Endothelial cell (in vitro differentiated cells): ENCODE measurements around the gene ARID1B. TPM values are rescaled to one million over a fixed set of nuclear protein-coding genes. Genes with fewer than 3 reads are reported as not detected.

Source experiments
- DNase-seq: peaks from one replicate; pipeline ENCODE4 v3.0.0; 2021; ENCODE audit warnings: low spot score
- H3K27ac Mint-ChIP-seq: one replicate; pipeline ENCODE4 v1.8.0; 2021; ENCODE audit warnings: mixed read lengths, inconsistent platforms; ENCODE audit not compliant: unreplicated experiment
- H3K27me3 Mint-ChIP-seq: one replicate; pipeline ENCODE4 v1.8.0; 2021; ENCODE audit warnings: mild to moderate bottlenecking, moderate library complexity, mixed read lengths, inconsistent platforms; ENCODE audit not compliant: unreplicated experiment
- H3K36me3 Mint-ChIP-seq: one replicate; pipeline ENCODE4 v1.8.0; 2021; ENCODE audit warnings: mild to moderate bottlenecking, low read depth, mixed read lengths, inconsistent platforms; ENCODE audit not compliant: unreplicated experiment
- H3K4me1 Mint-ChIP-seq: one replicate; pipeline ENCODE4 v1.8.0; 2021; ENCODE audit warnings: mild to moderate bottlenecking, mixed read lengths, inconsistent platforms; ENCODE audit not compliant: unreplicated experiment
- H3K4me3 Mint-ChIP-seq: one replicate; pipeline ENCODE4 v1.8.0; 2021; ENCODE audit warnings: mild to moderate bottlenecking, mixed read lengths, inconsistent platforms; ENCODE audit not compliant: unreplicated experiment
- H3K9me3 Mint-ChIP-seq: one replicate; pipeline ENCODE4 v1.8.0; 2021; ENCODE audit warnings: mixed read lengths, inconsistent platforms; ENCODE audit not compliant: unreplicated experiment
- CTCF ChIP-seq: fragments of 200-600 bp; sonication (generic); IDR thresholded peaks from one replicate; pipeline ENCODE4 v1.5.0; 2021; ENCODE audit warnings: antibody characterized with exemption; ENCODE audit not compliant: unreplicated experiment
- total RNA-seq: library from RNA; stranded (reverse); fragmentation: NEBNext Ultra II Directional; extraction: Animal tissue kit (Norgen Biotek cat#: 25700); gene quantifications from one replicate; pipeline ENCODE4 v1.2.1, GENCODE V29; 2021; ENCODE audit not compliant: unreplicated experiment

The ARID1B gene
- total RNA-seq, 1 donor from 2014 or later = 104 TPM

- no peak overlapping the region for H3K4me3 Mint-ChIP-seq
- H3K9me3 Mint-ChIP-seq = no peaks in the 10 kb centered on the region
- TF ChIP-seq CTCF = no peak
- H3K4me1 Mint-ChIP-seq = peaks cover 10% of the 10 kb centered on the region
- H3K27me3 Mint-ChIP-seq = peaks cover 4% of the 10 kb centered on the region
- no peak overlapping the region for H3K27ac Mint-ChIP-seq
- no peak for DNase-seq
- no peaks in the 10 kb centered on the region for H3K36me3 Mint-ChIP-seq
Observed at GRCh38 chr6:156814036-156814581, 36.9 kb downstream of the ARID1B start.

GRCh38 chr6:156816505-156816904 lies 39.3 kb downstream of the ARID1B start:
- Mint-ChIP-seq H3K27ac (no peak overlapping the region), H3K9me3 (no peaks in the 10 kb centered on the region), H3K4me1 (peaks cover 16% of the 10 kb centered on the region), H3K4me3 (no peak overlapping the region), H3K36me3 (no peaks in the 10 kb centered on the region), H3K27me3 (peaks cover 4% of the 10 kb centered on the region)
- no peak for TF ChIP-seq CTCF
- DNase-seq = no peak

- Mint-ChIP-seq H3K27me3 (no peaks in the 10 kb centered on the region), H3K4me3 (no peak overlapping the region), H3K27ac (no peak overlapping the region), H3K4me1 (peaks cover 22% of the 10 kb centered on the region), H3K9me3 (no peaks in the 10 kb centered on the region), H3K36me3 (peaks cover 5% of the 10 kb centered on the region)
- no peak for DNase-seq
- TF ChIP-seq CTCF = no peak
Observed at GRCh38 chr6:156820089-156820798, 43.1 kb downstream of the ARID1B start.

GRCh38 chr6:156821707-156822106 lies 44.5 kb downstream of the ARID1B start:
- Mint-ChIP-seq H3K4me3 (no peak overlapping the region), H3K27me3 (no peaks in the 10 kb centered on the region), H3K4me1 (peaks cover 20% of the 10 kb centered on the region), H3K27ac (no peak overlapping the region), H3K9me3 (no peaks in the 10 kb centered on the region), H3K36me3 (peaks cover 5% of the 10 kb centered on the region)
- DNase-seq = no peak
- no peak for TF ChIP-seq CTCF

- Mint-ChIP-seq H3K4me1 (peaks cover 27% of the 10 kb centered on the region), H3K27me3 (no peaks in the 10 kb centered on the region), H3K36me3 (peaks cover 5% of the 10 kb centered on the region), H3K4me3 (no peak overlapping the region), H3K9me3 (no peaks in the 10 kb centered on the region), H3K27ac (no peak overlapping the region)
- no peak for TF ChIP-seq CTCF
- DNase-seq = no peak
Observed at GRCh38 chr6:156822747-156823206, 45.6 kb downstream of the ARID1B start.
